ENCODE data around the gene RIC3.

GRCh38 chr11:8087756-8088155 is 81.1 kb downstream of the RIC3 start:
- TF ChIP-seq CTCF (conservative IDR thresholded peaks at IDR 0.05 in 1 of 2, IDR thresholded peaks at IDR 0.05 in 1 of 2; ENCODE audit: low read depth in 1 of 2, low read length in 2 of 2) (no peak), EZH2 (IDR thresholded peaks at IDR 0.05; ENCODE audit: low read length, missing control alignments) (no peak)
